GM12801 (cell line): ENCODE results near the gene CFAP100.

ENCODE experiments used
- CTCF ChIP-seq: IDR thresholded peaks from one replicate; pipeline ENCODE4 v1.5.1; 2011; ENCODE audit warnings: control low read depth; ENCODE audit not compliant: insufficient read length; ENCODE audit errors: extremely low read depth

CFAP100 gene

GRCh38 chr3:126464997-126465396, 70.3 kb downstream of the CFAP100 start:
- TF ChIP-seq CTCF, result no peak

- TF ChIP-seq CTCF, result no peak
Observed at GRCh38 chr3:126465928-126466544, 71.3 kb downstream of the CFAP100 start.

GRCh38 chr3:126466886-126467610, 72.3 kb downstream of the CFAP100 start:
- TF ChIP-seq CTCF, result no peak

GRCh38 chr3:126467611-126467955, 72.9 kb downstream of the CFAP100 start:
- TF ChIP-seq CTCF, result no peak

- TF ChIP-seq CTCF, result no peak
Observed at GRCh38 chr3:126468028-126468891, 73.6 kb downstream of the CFAP100 start.

- no peak for TF ChIP-seq CTCF
Observed at GRCh38 chr3:126469479-126469878, 74.8 kb downstream of the CFAP100 start.

GRCh38 chr3:126472277-126473006, 77.7 kb downstream of the CFAP100 start:
- no peak for TF ChIP-seq CTCF
